Measurements from ENCODE around the gene CACNA2D3. TPM values are rescaled to one million over a fixed set of nuclear protein-coding genes. Genes with fewer than 3 reads are reported as not detected.

CACNA2D3 gene
- total and polyA plus RNA-seq, 2 donors from 2014 or later: 5.7 to 11.2 TPM

DNA sequence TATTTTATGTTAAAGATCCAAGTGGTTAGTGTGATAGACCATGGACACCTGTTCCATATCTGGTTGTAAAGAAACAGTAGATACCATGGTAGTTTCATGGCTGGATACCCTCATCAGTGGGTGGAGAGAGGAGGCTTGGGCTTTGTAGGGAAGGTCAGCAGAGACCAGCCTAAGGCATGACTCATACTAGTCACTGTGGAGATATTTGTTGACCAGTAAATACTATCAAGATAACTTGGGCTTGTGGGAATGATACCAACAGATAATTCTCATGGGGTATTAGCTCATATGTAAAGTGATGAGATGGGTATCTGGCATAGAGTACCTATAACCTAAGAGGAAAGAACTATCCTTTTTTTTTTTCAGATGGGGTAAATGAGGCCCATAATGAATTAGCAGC is 354.5 kb downstream of the CACNA2D3 start:
- Histone ChIP-seq H3K4me3 (ENCODE audit: low read length in 3 of 3) (no peak overlapping the region), H3K9me3 (ENCODE audit: control insufficient read depth in 2 of 3, insufficient read depth in 1 of 3, low read length in 3 of 3) (peaks cover 0 to 5% (median 0%) of the 10 kb centered on the region in 3 donors), H3K9ac (ENCODE audit: low read length in 3 of 3) (no peak overlapping the region), H3K27me3 (ENCODE audit: control insufficient read depth, insufficient read depth, low read length) (no peaks in the 10 kb centered on the region), H3K4me1 (ENCODE audit: control insufficient read depth in 2 of 3, insufficient read depth in 2 of 3, low read depth in 1 of 3, low read length in 3 of 3) (no peaks in the 10 kb centered on the region), H3K27ac (ENCODE audit: low read depth in 2 of 2, low read length in 2 of 2) (no peak overlapping the region), H3K36me3 (ENCODE audit: control insufficient read depth in 2 of 3, insufficient read depth in 3 of 3, low read length in 3 of 3) (no peaks in the 10 kb centered on the region)
- TF ChIP-seq, protein P1, sequence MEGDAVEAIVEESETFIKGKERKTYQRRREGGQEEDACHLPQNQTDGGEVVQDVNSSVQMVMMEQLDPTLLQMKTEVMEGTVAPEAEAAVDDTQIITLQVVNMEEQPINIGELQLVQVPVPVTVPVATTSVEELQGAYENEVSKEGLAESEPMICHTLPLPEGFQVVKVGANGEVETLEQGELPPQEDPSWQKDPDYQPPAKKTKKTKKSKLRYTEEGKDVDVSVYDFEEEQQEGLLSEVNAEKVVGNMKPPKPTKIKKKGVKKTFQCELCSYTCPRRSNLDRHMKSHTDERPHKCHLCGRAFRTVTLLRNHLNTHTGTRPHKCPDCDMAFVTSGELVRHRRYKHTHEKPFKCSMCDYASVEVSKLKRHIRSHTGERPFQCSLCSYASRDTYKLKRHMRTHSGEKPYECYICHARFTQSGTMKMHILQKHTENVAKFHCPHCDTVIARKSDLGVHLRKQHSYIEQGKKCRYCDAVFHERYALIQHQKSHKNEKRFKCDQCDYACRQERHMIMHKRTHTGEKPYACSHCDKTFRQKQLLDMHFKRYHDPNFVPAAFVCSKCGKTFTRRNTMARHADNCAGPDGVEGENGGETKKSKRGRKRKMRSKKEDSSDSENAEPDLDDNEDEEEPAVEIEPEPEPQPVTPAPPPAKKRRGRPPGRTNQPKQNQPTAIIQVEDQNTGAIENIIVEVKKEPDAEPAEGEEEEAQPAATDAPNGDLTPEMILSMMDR (IDR thresholded peaks at IDR 0.05; ENCODE audit: borderline replicate concordance, extremely low read depth, insufficient read depth): no peak
- no peak for DNase-seq
- no peak for FAIRE-seq
- intact Hi-C loops (cut with DNase I): no loop called here

DNA sequence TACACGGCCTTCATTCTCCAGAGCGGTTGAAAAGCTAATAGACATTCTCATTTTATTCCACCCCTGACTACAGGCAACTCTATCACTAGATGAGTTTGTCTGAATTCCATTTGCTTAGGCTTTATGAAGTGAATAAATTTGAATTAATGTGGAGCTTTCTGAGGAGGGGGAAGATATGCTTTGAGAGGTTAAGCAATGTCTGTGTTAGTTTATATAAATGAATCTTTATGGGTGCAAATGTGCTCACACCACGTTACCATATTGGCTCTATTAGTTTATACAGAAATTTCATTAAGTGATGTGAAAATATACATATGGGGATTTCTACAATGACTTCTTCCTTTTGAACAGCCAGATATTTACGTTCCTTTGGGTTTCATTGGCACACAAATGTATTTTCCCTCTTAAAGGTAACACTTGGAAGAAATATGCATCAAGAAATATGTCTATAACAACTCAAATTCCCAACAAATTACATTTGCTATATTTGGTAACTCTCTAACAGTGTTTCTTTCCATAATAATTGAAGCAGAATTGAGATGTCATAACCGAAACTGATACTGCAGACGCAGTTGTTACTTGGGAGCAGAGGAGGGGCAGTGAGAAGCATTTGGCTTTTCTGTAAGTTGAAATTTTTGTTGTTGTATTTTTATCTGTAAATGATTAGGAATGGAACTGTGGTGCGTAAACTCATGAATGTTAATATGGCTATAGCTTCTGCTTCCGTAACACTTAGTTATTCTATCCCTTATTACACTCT is 359.4 kb downstream of the CACNA2D3 start:
- Histone ChIP-seq H3K9ac (ENCODE audit: low read length in 3 of 3) (no peak overlapping the region), H3K27me3 (ENCODE audit: control insufficient read depth, insufficient read depth, low read length) (no peaks in the 10 kb centered on the region), H3K4me3 (ENCODE audit: low read length in 3 of 3) (no peak overlapping the region), H3K36me3 (ENCODE audit: control insufficient read depth in 2 of 3, insufficient read depth in 3 of 3, low read length in 3 of 3) (no peaks in the 10 kb centered on the region), H3K4me1 (ENCODE audit: control insufficient read depth in 2 of 3, insufficient read depth in 2 of 3, low read depth in 1 of 3, low read length in 3 of 3) (no peaks in the 10 kb centered on the region), H3K9me3 (ENCODE audit: control insufficient read depth in 2 of 3, insufficient read depth in 1 of 3, low read length in 3 of 3) (no peaks in the 10 kb centered on the region), H3K27ac (ENCODE audit: low read depth in 2 of 2, low read length in 2 of 2) (no peak overlapping the region)
- FAIRE-seq (no peak), DNase-seq (no peak)
- TF ChIP-seq, protein P1 (IDR thresholded peaks at IDR 0.05; ENCODE audit: borderline replicate concordance, extremely low read depth, insufficient read depth): no peak
- intact Hi-C loops (cut with DNase I): no loop called here

DNA sequence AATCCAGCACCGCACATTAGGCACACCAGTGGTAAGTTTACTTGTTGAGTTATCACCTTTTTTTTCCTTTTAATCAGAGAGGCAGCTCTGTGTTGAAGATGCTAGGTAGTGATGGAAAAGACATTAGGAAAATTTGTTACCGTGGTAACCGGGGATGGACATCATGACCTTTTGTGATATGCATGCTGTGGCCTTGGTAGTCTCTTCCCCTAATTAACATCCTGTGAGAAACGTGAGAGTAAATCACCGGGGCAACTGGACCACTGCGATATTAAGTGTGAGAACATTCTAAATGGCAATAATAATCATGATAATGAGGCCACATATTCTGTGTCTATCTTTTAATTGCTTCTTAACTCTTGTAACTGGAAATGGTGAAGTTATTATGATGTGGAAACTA is 362.0 kb downstream of the CACNA2D3 start:
- FAIRE-seq (no peak), DNase-seq (no peak)
- TF ChIP-seq, protein P1 (IDR thresholded peaks at IDR 0.05; ENCODE audit: borderline replicate concordance, extremely low read depth, insufficient read depth): no peak
- no peak overlapping the region for H3K27ac ChIP-seq (ENCODE audit: low read depth in 2 of 2, low read length in 2 of 2)
- H3K9me3 ChIP-seq (ENCODE audit: control insufficient read depth in 2 of 3, insufficient read depth in 1 of 3, low read length in 3 of 3): no peaks in the 10 kb centered on the region
- intact Hi-C loops (cut with DNase I): no loop called here
- no peaks in the 10 kb centered on the region for H3K36me3 ChIP-seq (ENCODE audit: control insufficient read depth in 2 of 3, insufficient read depth in 3 of 3, low read length in 3 of 3)
- H3K4me1 ChIP-seq (ENCODE audit: control insufficient read depth in 2 of 3, insufficient read depth in 2 of 3, low read depth in 1 of 3, low read length in 3 of 3): no peaks in the 10 kb centered on the region
- no peak overlapping the region for H3K4me3 ChIP-seq (ENCODE audit: low read length in 3 of 3)
- H3K27me3 ChIP-seq (ENCODE audit: control insufficient read depth, insufficient read depth, low read length): no peaks in the 10 kb centered on the region
- no peak overlapping the region for H3K9ac ChIP-seq (ENCODE audit: low read length in 3 of 3)

All from kidney (tissue), 14 donors.